ENCODE measurements around the gene COBL. TPM values are rescaled to one million over a fixed set of nuclear protein-coding genes. Genes with fewer than 3 reads are reported as not detected.

The COBL gene
- total RNA-seq, 1 experiment from 2014 or later: 49.9 TPM

- intact Hi-C loops (cut with micrococcal nuclease; ENCODE audit: unreplicated experiment): loop anchor here (1.0 to 5.0 kb wide), 11 partner anchors 75 to 1049 kb away; partner anchors contain the start of genes FIGNL1 and GRB10
- DNase-seq: peak; percentile 56
- H3K4me1 Mint-ChIP-seq (ENCODE audit: low read depth, unreplicated experiment): peaks cover 53% of the 10 kb centered on the region
- H3K9me3 Mint-ChIP-seq (ENCODE audit: low read depth, unreplicated experiment): peaks cover 4% of the 10 kb centered on the region
- H3K27ac Mint-ChIP-seq (ENCODE audit: unreplicated experiment): peak overlapping the region; percentile 70
- TF ChIP-seq CTCF (IDR thresholded peaks at IDR 0.05; ENCODE audit: unreplicated experiment): peak; percentile 72
- CTCF ChIA-PET: interaction anchor here (0.6 to 2.9 kb wide), 48 partner anchors 9 to 1026 kb away, joined by 3 to 18 read pairs (median 4); no protein-coding TSS in a partner anchor
- H3K4me3 Mint-ChIP-seq (ENCODE audit: low read depth, unreplicated experiment): no peak overlapping the region
- peaks cover 19% of the 10 kb centered on the region for H3K36me3 Mint-ChIP-seq (ENCODE audit: insufficient read depth, unreplicated experiment)
- H3K27me3 Mint-ChIP-seq (ENCODE audit: unreplicated experiment): no peaks in the 10 kb centered on the region
- no TSS peak for BruUV-seq (replicated peaks)
Observed at GRCh38 chr7:51141451-51142003, 175.1 kb downstream of the COBL start.

- intact Hi-C loops (cut with micrococcal nuclease; ENCODE audit: unreplicated experiment): loop anchor here (1.0 to 5.0 kb wide), 11 partner anchors 74 to 1048 kb away; partner anchors contain the start of genes FIGNL1 and GRB10
- DNase-seq: no peak
- TF ChIP-seq CTCF (IDR thresholded peaks at IDR 0.05; ENCODE audit: unreplicated experiment): no peak
- Mint-ChIP-seq H3K27ac (ENCODE audit: unreplicated experiment) (peak overlapping the region; percentile 36), H3K4me1 (ENCODE audit: low read depth, unreplicated experiment) (peaks cover 53% of the 10 kb centered on the region), H3K4me3 (ENCODE audit: low read depth, unreplicated experiment) (peak overlapping the region; percentile 18), H3K27me3 (ENCODE audit: unreplicated experiment) (no peaks in the 10 kb centered on the region), H3K9me3 (ENCODE audit: low read depth, unreplicated experiment) (peaks cover 4% of the 10 kb centered on the region), H3K36me3 (ENCODE audit: insufficient read depth, unreplicated experiment) (peaks cover 19% of the 10 kb centered on the region)
- CTCF ChIA-PET: interaction anchor here (0.6 to 2.9 kb wide), 55 partner anchors 10 to 1025 kb away, joined by 3 to 18 read pairs (median 4); no protein-coding TSS in a partner anchor
- BruUV-seq (replicated peaks): no TSS peak
Observed at GRCh38 chr7:51140199-51141164, 176.1 kb downstream of the COBL start.

GRCh38 chr7:51139796-51140195 lies 176.8 kb downstream of the COBL start:
- Mint-ChIP-seq H3K4me3 (ENCODE audit: low read depth, unreplicated experiment) (peak overlapping the region; percentile 18), H3K4me1 (ENCODE audit: low read depth, unreplicated experiment) (peaks cover 53% of the 10 kb centered on the region), H3K27ac (ENCODE audit: unreplicated experiment) (peak overlapping the region; percentile 36), H3K36me3 (ENCODE audit: insufficient read depth, unreplicated experiment) (peaks cover 24% of the 10 kb centered on the region), H3K9me3 (ENCODE audit: low read depth, unreplicated experiment) (peaks cover 4% of the 10 kb centered on the region), H3K27me3 (ENCODE audit: unreplicated experiment) (no peaks in the 10 kb centered on the region)
- no peak for TF ChIP-seq CTCF (IDR thresholded peaks at IDR 0.05; ENCODE audit: unreplicated experiment)
- DNase-seq: peak; percentile 39
- CTCF ChIA-PET: interaction anchor here (0.6 to 2.9 kb wide), 11 partner anchors 21 to 693 kb away, joined by 3 to 18 read pairs (median 3); no protein-coding TSS in a partner anchor
- BruUV-seq (replicated peaks): no TSS peak
- intact Hi-C loops (cut with micrococcal nuclease; ENCODE audit: unreplicated experiment): loop anchor here (2.0 to 5.0 kb wide), 8 partner anchors 73 to 687 kb away; partner anchors contain the start of genes FIGNL1 and GRB10

Data from Calu3 (cell line).